Measurements from ENCODE around the gene CYP26B1.

Gene CYP26B1

DNA sequence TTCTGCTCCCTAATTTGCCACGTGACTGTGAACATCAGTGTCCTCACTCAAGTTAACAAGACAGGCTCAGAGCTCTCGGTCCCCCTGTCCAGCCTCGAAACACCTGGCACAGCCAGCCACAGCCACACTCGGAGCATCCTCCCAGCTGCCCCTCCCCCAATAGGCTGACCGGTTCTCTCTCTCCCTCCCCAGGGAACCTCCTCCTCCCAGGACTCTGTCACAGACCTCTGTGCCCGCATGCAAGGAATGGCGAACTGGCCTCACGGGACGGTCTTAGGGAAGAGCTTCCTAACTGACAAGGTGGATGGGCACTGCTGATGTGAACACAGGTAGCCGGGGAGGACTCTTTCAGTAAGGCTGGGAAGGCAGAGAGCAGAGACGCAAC is 18.8 kb downstream of the CYP26B1 start:
- no peak for TF ChIP-seq ZBTB7A (IDR thresholded peaks at IDR 0.05; ENCODE audit: low read depth)
- TF ChIP-seq, protein P1, sequence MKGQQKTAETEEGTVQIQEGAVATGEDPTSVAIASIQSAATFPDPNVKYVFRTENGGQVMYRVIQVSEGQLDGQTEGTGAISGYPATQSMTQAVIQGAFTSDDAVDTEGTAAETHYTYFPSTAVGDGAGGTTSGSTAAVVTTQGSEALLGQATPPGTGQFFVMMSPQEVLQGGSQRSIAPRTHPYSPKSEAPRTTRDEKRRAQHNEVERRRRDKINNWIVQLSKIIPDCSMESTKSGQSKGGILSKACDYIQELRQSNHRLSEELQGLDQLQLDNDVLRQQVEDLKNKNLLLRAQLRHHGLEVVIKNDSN (IDR thresholded peaks at IDR 0.05), result no peak
- no peak for TF ChIP-seq NFIC (IDR thresholded peaks at IDR 0.05)
- TF ChIP-seq CREB1 (IDR thresholded peaks at IDR 0.05; ENCODE audit: low read depth), result no peak
- no peak for TF ChIP-seq RAD21 (IDR thresholded peaks at IDR 0.05; ENCODE audit: low read depth)
- TF ChIP-seq CEBPB (IDR thresholded peaks at IDR 0.05), result no peak
- no peak for TF ChIP-seq EGR1 (IDR thresholded peaks at IDR 0.05)
- no peak for TF ChIP-seq TCF12 (IDR thresholded peaks at IDR 0.05; ENCODE audit: low read depth)
- TF ChIP-seq, protein P2, sequence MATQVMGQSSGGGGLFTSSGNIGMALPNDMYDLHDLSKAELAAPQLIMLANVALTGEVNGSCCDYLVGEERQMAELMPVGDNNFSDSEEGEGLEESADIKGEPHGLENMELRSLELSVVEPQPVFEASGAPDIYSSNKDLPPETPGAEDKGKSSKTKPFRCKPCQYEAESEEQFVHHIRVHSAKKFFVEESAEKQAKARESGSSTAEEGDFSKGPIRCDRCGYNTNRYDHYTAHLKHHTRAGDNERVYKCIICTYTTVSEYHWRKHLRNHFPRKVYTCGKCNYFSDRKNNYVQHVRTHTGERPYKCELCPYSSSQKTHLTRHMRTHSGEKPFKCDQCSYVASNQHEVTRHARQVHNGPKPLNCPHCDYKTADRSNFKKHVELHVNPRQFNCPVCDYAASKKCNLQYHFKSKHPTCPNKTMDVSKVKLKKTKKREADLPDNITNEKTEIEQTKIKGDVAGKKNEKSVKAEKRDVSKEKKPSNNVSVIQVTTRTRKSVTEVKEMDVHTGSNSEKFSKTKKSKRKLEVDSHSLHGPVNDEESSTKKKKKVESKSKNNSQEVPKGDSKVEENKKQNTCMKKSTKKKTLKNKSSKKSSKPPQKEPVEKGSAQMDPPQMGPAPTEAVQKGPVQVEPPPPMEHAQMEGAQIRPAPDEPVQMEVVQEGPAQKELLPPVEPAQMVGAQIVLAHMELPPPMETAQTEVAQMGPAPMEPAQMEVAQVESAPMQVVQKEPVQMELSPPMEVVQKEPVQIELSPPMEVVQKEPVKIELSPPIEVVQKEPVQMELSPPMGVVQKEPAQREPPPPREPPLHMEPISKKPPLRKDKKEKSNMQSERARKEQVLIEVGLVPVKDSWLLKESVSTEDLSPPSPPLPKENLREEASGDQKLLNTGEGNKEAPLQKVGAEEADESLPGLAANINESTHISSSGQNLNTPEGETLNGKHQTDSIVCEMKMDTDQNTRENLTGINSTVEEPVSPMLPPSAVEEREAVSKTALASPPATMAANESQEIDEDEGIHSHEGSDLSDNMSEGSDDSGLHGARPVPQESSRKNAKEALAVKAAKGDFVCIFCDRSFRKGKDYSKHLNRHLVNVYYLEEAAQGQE (IDR thresholded peaks at IDR 0.05; ENCODE audit: low read depth), result no peak
- no peak for TF ChIP-seq TEAD4 (IDR thresholded peaks at IDR 0.05)
- TF ChIP-seq TAF1 (IDR thresholded peaks at IDR 0.05; ENCODE audit: low read depth), result no peak
- TF ChIP-seq, protein P3, sequence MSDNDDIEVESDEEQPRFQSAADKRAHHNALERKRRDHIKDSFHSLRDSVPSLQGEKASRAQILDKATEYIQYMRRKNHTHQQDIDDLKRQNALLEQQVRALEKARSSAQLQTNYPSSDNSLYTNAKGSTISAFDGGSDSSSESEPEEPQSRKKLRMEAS (IDR thresholded peaks at IDR 0.05), result no peak
- no peak for TF ChIP-seq FOXM1 (IDR thresholded peaks at IDR 0.05; ENCODE audit: borderline replicate concordance, low read depth)

DNA sequence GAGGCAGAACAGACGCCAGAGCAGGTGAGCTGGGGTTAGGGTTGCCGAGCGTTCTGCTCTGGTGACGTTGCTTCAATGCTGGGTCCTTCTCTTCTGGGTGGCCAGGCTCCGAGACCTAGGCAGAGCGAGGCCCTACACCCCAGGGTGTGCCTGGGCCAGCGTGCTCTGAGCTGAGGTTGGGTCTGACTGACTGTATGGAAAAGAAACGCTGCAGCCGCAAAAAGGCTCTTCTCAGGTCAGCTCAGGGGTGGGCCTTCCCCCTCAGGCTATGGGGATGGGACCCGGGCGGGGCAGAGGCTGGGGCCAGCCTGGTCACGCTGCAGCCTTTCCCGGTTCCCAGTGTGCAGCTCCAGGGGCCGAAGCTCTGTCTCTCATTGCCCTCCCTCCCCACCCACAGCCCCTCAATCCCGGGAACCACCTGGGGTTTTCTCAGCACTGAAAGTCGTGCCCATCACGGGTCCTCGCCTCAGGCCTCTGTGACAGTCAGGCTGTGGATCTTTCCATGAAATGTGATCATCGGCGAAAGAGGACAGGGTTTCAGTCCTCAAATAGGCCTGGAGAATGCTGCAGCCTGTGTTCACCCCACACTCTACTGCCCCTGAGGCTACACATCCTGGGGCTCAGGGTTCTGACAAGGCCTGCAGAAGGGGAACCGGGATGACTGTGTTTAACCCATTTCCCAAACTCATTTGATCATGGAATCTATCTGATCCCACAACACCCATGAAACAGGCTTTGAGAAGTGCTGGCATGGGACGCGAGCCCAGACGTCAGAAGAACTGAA is 19.4 kb downstream of the CYP26B1 start:
- TF ChIP-seq EP300 (IDR thresholded peaks at IDR 0.05; ENCODE audit: borderline replicate concordance) (no peak), TEAD4 (IDR thresholded peaks at IDR 0.05) (no peak), TCF12 (IDR thresholded peaks at IDR 0.05; ENCODE audit: low read depth) (no peak), ZBTB7A (IDR thresholded peaks at IDR 0.05; ENCODE audit: low read depth) (no peak)
- TF ChIP-seq, protein P3 (IDR thresholded peaks at IDR 0.05), result no peak

DNA sequence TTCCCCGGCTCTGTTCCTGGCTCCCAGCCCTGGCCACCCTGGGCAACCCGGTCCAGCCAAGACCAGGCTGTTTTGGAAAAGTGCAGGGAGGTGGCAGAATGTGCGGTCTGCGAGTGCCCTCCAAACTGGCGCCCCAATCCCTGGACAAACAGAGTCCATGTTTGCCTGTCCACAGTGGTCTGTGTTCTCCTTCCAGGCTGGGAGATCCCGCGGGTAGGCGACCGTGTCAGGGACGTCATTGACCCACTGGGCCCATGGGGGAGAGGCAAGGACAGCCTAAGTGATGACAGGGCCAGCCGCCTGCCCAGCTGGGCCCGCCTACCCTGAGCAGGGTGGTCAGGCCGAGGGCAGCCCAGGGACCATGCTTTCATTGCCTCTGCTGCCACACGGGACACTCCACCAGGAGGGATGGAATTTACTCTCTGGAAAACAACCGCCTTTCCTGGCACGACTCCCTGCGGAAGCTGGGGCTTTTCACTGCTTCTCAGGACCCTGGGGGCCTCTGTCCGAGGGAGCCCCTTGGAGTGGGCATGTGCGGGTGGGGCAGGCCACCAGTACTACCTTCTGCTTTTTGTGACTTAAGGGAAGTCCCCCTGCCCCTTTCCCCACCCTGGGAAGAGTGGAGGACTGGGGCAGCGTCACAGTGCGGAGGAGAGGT is 20.1 kb downstream of the CYP26B1 start:
- TF ChIP-seq, protein P2 (IDR thresholded peaks at IDR 0.05; ENCODE audit: low read depth), result no peak
- TF ChIP-seq CREB1 (IDR thresholded peaks at IDR 0.05; ENCODE audit: low read depth) (no peak), ZBTB7A (IDR thresholded peaks at IDR 0.05; ENCODE audit: low read depth) (no peak), EP300 (IDR thresholded peaks at IDR 0.05; ENCODE audit: borderline replicate concordance) (no peak), FOXM1 (IDR thresholded peaks at IDR 0.05; ENCODE audit: borderline replicate concordance, low read depth) (no peak), RAD21 (IDR thresholded peaks at IDR 0.05; ENCODE audit: low read depth) (no peak)

DNA sequence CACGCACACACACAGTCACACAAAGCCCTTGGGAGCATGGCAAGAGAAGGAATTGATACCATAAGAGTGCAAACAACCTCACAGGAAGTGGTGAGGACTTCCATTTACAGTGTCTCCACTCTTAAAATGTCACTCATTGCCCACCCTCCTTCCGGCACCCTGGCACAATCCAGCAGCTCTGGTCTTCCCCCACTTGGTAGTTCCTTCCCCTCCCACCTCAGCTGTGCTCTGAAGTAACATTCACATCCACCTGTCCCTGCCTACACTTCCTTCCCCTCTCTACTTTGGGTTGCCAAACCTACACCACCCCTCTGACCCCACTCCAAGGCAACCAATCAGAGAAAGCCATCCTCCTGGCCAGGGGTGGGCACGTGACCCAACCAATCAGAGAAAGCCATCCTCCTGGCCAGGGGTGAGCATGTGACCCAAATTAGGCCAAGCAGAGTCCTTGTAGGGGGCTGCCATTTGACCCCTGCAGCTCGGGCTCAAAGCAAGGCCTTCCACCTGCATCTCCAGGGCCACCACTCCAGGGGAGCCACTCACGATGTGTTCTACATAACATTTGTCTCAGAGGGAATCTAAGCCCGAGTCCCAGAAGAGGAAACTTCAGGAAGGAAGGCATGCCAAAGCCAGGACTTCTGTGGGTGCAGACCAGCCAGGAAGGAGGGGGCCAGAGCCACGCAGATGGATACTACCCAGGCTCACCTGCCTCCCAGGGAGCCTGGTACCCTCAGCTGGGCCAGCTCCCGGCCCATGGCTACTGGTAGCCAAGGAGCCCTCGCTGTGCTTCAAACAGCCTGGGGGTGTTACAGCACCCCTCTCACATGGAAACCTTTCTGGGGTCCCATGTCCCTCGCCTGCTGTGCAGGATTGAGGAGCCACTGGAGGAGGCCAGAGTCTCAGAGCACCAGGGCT is 21.2 kb downstream of the CYP26B1 start:
- no peak for TF ChIP-seq CEBPB (IDR thresholded peaks at IDR 0.05)
- TF ChIP-seq, protein P1 (IDR thresholded peaks at IDR 0.05), result peak; percentile 38; the same call in 1 of the 2 replicates

DNA sequence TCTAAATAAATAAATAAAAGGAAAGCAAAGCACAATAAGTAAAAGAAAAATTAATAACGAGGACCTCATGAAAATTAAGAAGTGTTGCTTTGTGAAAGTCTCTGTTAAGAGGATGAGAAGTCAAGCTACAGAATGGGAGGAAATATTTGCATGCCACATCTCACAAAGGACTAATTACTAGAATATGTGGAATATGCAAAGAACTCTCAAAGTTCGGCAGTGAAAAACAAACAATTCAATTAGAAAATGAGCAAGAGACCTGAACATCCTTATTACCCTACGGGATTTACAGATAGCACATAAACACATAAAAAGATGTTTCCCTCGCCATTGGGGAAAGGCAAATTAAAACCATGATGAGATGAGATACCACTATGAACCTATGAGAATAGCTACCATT is 23.3 kb downstream of the CYP26B1 start:
- TF ChIP-seq, protein P1 (IDR thresholded peaks at IDR 0.05), result no peak
- TF ChIP-seq CREB1 (IDR thresholded peaks at IDR 0.05; ENCODE audit: low read depth) (no peak), NFIC (IDR thresholded peaks at IDR 0.05) (no peak), TCF12 (IDR thresholded peaks at IDR 0.05; ENCODE audit: low read depth) (no peak), EGR1 (IDR thresholded peaks at IDR 0.05) (no peak), ZBTB7A (IDR thresholded peaks at IDR 0.05; ENCODE audit: low read depth) (no peak), TAF1 (IDR thresholded peaks at IDR 0.05; ENCODE audit: low read depth) (no peak), EP300 (IDR thresholded peaks at IDR 0.05; ENCODE audit: borderline replicate concordance) (no peak), FOXM1 (IDR thresholded peaks at IDR 0.05; ENCODE audit: borderline replicate concordance, low read depth) (no peak), YY1 (IDR thresholded peaks at IDR 0.05; ENCODE audit: low read depth) (no peak), CEBPB (IDR thresholded peaks at IDR 0.05) (no peak), RAD21 (IDR thresholded peaks at IDR 0.05; ENCODE audit: low read depth) (no peak), TEAD4 (IDR thresholded peaks at IDR 0.05) (no peak)
- TF ChIP-seq, protein P2 (IDR thresholded peaks at IDR 0.05; ENCODE audit: low read depth), result no peak
- TF ChIP-seq, protein P3 (IDR thresholded peaks at IDR 0.05), result no peak
